CD14-positive monocyte (primary cell): ENCODE results near the gene PMP22. TPM values are rescaled to one million over a fixed set of nuclear protein-coding genes. Genes with fewer than 3 reads are reported as not detected.

ENCODE experiments used
- DNase-seq, 3 donors: peaks; one replicate each; pipeline ENCODE4 v3.0.0-alpha.2; 2011 to 2022
- H2AFZ ChIP-seq: 2 replicates; pipeline ENCODE4 v1.6.0; 2012; ENCODE audit warnings: mild to moderate bottlenecking, low read depth, low read length, inconsistent platforms; ENCODE audit not compliant: insufficient read depth, poor library complexity, severe bottlenecking
- H3K27ac ChIP-seq, 2 donors: 1 replicate in 1 of 2; 2 replicates in 1 of 2; pipeline ENCODE4 v1.5.1; 2012 to 2013; ENCODE audit warnings: low read length in 2 of 2, control low read depth in 1 of 2, inconsistent platforms in 1 of 2, low read depth in 1 of 2, mild to moderate bottlenecking in 1 of 2
- H3K27me3 ChIP-seq, 2 donors: one replicate each; pipeline versions ENCODE4 v1.6.0 to v1.6.1; 2011 to 2013; ENCODE audit warnings: low read length in 2 of 2; ENCODE audit not compliant: control insufficient read depth in 2 of 2, insufficient read depth in 2 of 2
- H3K36me3 ChIP-seq, 2 donors: replicated peaks in 1 of 2; 1 replicate in 1 of 2; 2 replicates in 1 of 2; pipeline versions ENCODE4 v1.5.1 to v1.6.1; 2012 to 2013; ENCODE audit warnings: low read length in 2 of 2, control low read depth in 1 of 2, inconsistent platforms in 1 of 2, mild to moderate bottlenecking in 1 of 2; ENCODE audit not compliant: insufficient read depth in 2 of 2, control insufficient read depth in 1 of 2
- H3K4me1 ChIP-seq, 2 donors: 1 replicate in 1 of 2; 2 replicates in 1 of 2; pipeline versions ENCODE4 v1.5.1 to v1.6.1; 2012 to 2013; ENCODE audit warnings: low read length in 2 of 2, control low read depth in 1 of 2, inconsistent platforms in 1 of 2, mild to moderate bottlenecking in 1 of 2, moderate library complexity in 1 of 2; ENCODE audit not compliant: insufficient read depth in 2 of 2, control insufficient read depth in 1 of 2
- H3K4me2 ChIP-seq: replicated peaks from 2 replicates; pipeline ENCODE3; 2012; ENCODE audit warnings: low read length, moderate library complexity, mild to moderate bottlenecking; ENCODE audit not compliant: poor library complexity, severe bottlenecking; ENCODE audit errors: extremely low read depth
- H3K4me3 ChIP-seq, 3 experiments: fragments of 200-600 bp in 1 of 3; sonication (generic) in 1 of 3; replicated peaks in 1 of 3; 1 replicate in 2 of 3; 2 replicates in 1 of 3; pipeline ENCODE4 v1.5.1; 2011 to 2013; ENCODE audit warnings: low read length in 3 of 3, mild to moderate bottlenecking in 3 of 3, control low read depth in 2 of 3, low read depth in 2 of 3, inconsistent platforms in 1 of 3, moderate library complexity in 1 of 3
- H3K79me2 ChIP-seq: 2 replicates; pipeline ENCODE4 v1.6.0; 2012; ENCODE audit warnings: mild to moderate bottlenecking, control low read depth, inconsistent platforms, low read length, moderate library complexity; ENCODE audit not compliant: insufficient read depth
- H3K9ac ChIP-seq: 2 replicates; pipeline ENCODE4 v1.6.0; 2017; ENCODE audit warnings: low read length, mild to moderate bottlenecking; ENCODE audit not compliant: insufficient read depth, poor library complexity, severe bottlenecking
- H3K9me3 ChIP-seq, 2 donors: replicated peaks in 1 of 2; 1 replicate in 1 of 2; 2 replicates in 1 of 2; pipeline versions ENCODE4 v1.5.1 to v1.6.1; 2012 to 2013; ENCODE audit warnings: low read length in 2 of 2, control low read depth in 1 of 2; ENCODE audit not compliant: control insufficient read depth in 1 of 2, insufficient read depth in 1 of 2
- H4K20me1 ChIP-seq: 2 replicates; pipeline ENCODE4 v1.6.0; 2012; ENCODE audit warnings: mild to moderate bottlenecking, low read length, control low read depth, moderate library complexity; ENCODE audit not compliant: insufficient read depth
- H3K27ac Mint-ChIP-seq, 7 donors: one replicate each; pipeline ENCODE4 v1.8.0; 2020; ENCODE audit warnings: mild to moderate bottlenecking in 7 of 7, mixed read lengths in 7 of 7, moderate library complexity in 6 of 7, inconsistent platforms in 2 of 7
- H3K27me3 Mint-ChIP-seq, 3 donors: one replicate each; pipeline ENCODE4 v1.8.0; 2021 to 2022; ENCODE audit warnings: low read depth in 3 of 3, mild to moderate bottlenecking in 3 of 3, mixed read lengths in 3 of 3, moderate library complexity in 3 of 3, inconsistent platforms in 1 of 3
- H3K36me3 Mint-ChIP-seq, 2 donors: one replicate each; pipeline ENCODE4 v1.8.0; 2020; ENCODE audit warnings: mixed read lengths in 2 of 2, inconsistent platforms in 1 of 2, mild to moderate bottlenecking in 1 of 2
- H3K4me1 Mint-ChIP-seq: one replicate; pipeline ENCODE4 v1.8.0; 2020; ENCODE audit warnings: mild to moderate bottlenecking, mixed read lengths
- H3K4me3 Mint-ChIP-seq, 2 donors: one replicate each; pipeline ENCODE4 v1.8.0; 2020; ENCODE audit warnings: mild to moderate bottlenecking in 2 of 2, mixed read lengths in 2 of 2, moderate library complexity in 1 of 2
- H3K9me3 Mint-ChIP-seq, 7 donors: one replicate each; pipeline ENCODE4 v1.8.0; 2020 to 2022; ENCODE audit warnings: mixed read lengths in 7 of 7, mild to moderate bottlenecking in 6 of 7, moderate library complexity in 6 of 7, inconsistent platforms in 2 of 7
- CTCF ChIP-seq: fragments of 200-600 bp; IDR thresholded peaks from one replicate; pipeline ENCODE4 v1.8.0; 2022; ENCODE audit warnings: antibody characterized with exemption, mild to moderate bottlenecking
- WGBS: methylation state at CpG from one replicate; pipeline ENCODE4 v1.1.5; 2013; ENCODE audit warnings: missing lambda C conversion rate; ENCODE audit not compliant: insufficient coverage; 5-methylcytosine and 5-hydroxymethylcytosine counted together
- intact Hi-C, 2 donors: fragments of 100-400 bp; cut with micrococcal nuclease; formaldehyde crosslinking; loops; one replicate each; pipeline versions ENCODE4 v1.15.0 to v1.15.1; 2023
- polyA plus RNA-seq, 3 donors: library from polyadenylated mRNA; depleted of rRNA in 1 of 3; unstranded in 2 of 3; stranded (reverse) in 1 of 3; fragments of 300-500 nt in 2 of 3; fragments of >200 nt in 1 of 3; fragmentation: Illumina TruSeq in 2 of 3; gene quantifications; 1 replicate in 2 of 3; 2 replicates in 1 of 3; pipeline ENCODE4 v1.2.3, GENCODE V29; 2012 to 2021

Gene PMP22
- polyA plus RNA-seq, 3 donors = 1.2 to 3.9 (median 1.3) TPM

- Mint-ChIP-seq H3K36me3 (no peaks in the 10 kb centered on the region), H3K27ac (no peak overlapping the region), H3K4me1 (no peaks in the 10 kb centered on the region), H3K9me3 (peaks cover 0 to 11% (median 1%) of the 10 kb centered on the region in 7 donors), H3K4me3 (no peak overlapping the region), H3K27me3 (peaks cover 1 to 22% (median 12%) of the 10 kb centered on the region in 3 donors)
- Histone ChIP-seq H3K27ac (no peak overlapping the region), H3K4me1 (no peaks in the 10 kb centered on the region), H3K79me2 (no peaks in the 10 kb centered on the region), H3K4me2 (no peak overlapping the region), H4K20me1 (no peaks in the 10 kb centered on the region), H3K9me3 (no peaks in the 10 kb centered on the region), H3K27me3 (no peaks in the 10 kb centered on the region), H3K4me3 (no peak overlapping the region), H3K36me3 (no peaks in the 10 kb centered on the region), H2AFZ (no peak overlapping the region), H3K9ac (no peak overlapping the region)
- 93% methylated on average over 6 of the region's 6 CpGs for WGBS
- no peak for TF ChIP-seq CTCF
- DNase-seq = no peak
- intact Hi-C loops = no loop called here
These were observed 25.5 kb upstream of the PMP22 start for GRCh38 chr17:15290605-15291004.

- no peak for DNase-seq
- Histone ChIP-seq H3K27me3 (peaks cover 0 to 2% of the 10 kb centered on the region in 2 donors), H3K4me2 (no peak overlapping the region), H3K79me2 (no peaks in the 10 kb centered on the region), H4K20me1 (no peaks in the 10 kb centered on the region), H3K36me3 (no peaks in the 10 kb centered on the region), H2AFZ (no peak overlapping the region), H3K27ac (no peak overlapping the region), H3K4me1 (no peaks in the 10 kb centered on the region), H3K9ac (no peak overlapping the region), H3K9me3 (no peaks in the 10 kb centered on the region), H3K4me3 (no peak overlapping the region)
- Mint-ChIP-seq H3K36me3 (no peaks in the 10 kb centered on the region), H3K27ac (no peak overlapping the region), H3K27me3 (peaks cover 2 to 24% (median 12%) of the 10 kb centered on the region in 3 donors), H3K4me1 (no peaks in the 10 kb centered on the region), H3K9me3 (peaks cover 0 to 11% (median 1%) of the 10 kb centered on the region in 7 donors), H3K4me3 (no peak overlapping the region)
- 90% methylated on average over 12 of the region's 22 CpGs for WGBS
- no peak for TF ChIP-seq CTCF
- intact Hi-C loops = no loop called here
These were observed 24.4 kb upstream of the PMP22 start for GRCh38 chr17:15289285-15290183.
